Measurements from ENCODE around the gene PET100.

PET100 gene

GRCh38 chr19:7629347-7630054 is at the start of gene PET100, which contains the start of gene XAB2:
Gene PET100 (plus strand): TSS chr19:7629793. CDS start chr19:7629834, 41 bp downstream.
Gene XAB2 (minus strand): TSS chr19:7629545. CDS start chr19:7629527, 18 bp downstream.
- DNase-seq, result peak; percentile 98

GRCh38 chr19:7582446-7582845 is 47.1 kb upstream of the PET100 start:
- DNase-seq, result no peak

- DNase-seq, result no peak
Observed at GRCh38 chr19:7589822-7590221, 39.8 kb upstream of the PET100 start.

GRCh38 chr19:7590256-7590655 is 39.3 kb upstream of the PET100 start:
- no peak for DNase-seq

GRCh38 chr19:7595466-7596133 is 34.0 kb upstream of the PET100 start, which contains the start of gene CAMSAP3:
Gene CAMSAP3 (plus strand): TSS chr19:7595863. CDS start chr19:7596003, 140 bp downstream.
- peak; percentile 7 to 48 for DNase-seq

GRCh38 chr19:7596211-7596937 is 33.2 kb upstream of the PET100 start:
- DNase-seq, result no peak

- no peak for DNase-seq
Observed at GRCh38 chr19:7597689-7598088, 31.9 kb upstream of the PET100 start.

GRCh38 chr19:7598180-7598579 is 31.4 kb upstream of the PET100 start:
- DNase-seq, result no peak

GRCh38 chr19:7600721-7601120 is 28.9 kb upstream of the PET100 start:
- DNase-seq, result no peak

- DNase-seq, result no peak
Observed at GRCh38 chr19:7602240-7602934, 27.2 kb upstream of the PET100 start.

GRCh38 chr19:7602935-7603497 is 26.6 kb upstream of the PET100 start:
- DNase-seq, result no peak

- no peak for DNase-seq
Observed at GRCh38 chr19:7603919-7604318, 25.7 kb upstream of the PET100 start.

GRCh38 chr19:7605490-7606222 is 23.9 kb upstream of the PET100 start:
- DNase-seq, result peak; percentile 17 to 38

- no peak for DNase-seq
Observed at GRCh38 chr19:7606289-7606688, 23.3 kb upstream of the PET100 start.

GRCh38 chr19:7607212-7607873 is 22.2 kb upstream of the PET100 start:
- DNase-seq, result no peak

GRCh38 chr19:7607874-7608560 is 21.6 kb upstream of the PET100 start:
- DNase-seq, result no peak

- no peak for DNase-seq
Observed at GRCh38 chr19:7610491-7611240, 18.9 kb upstream of the PET100 start.

GRCh38 chr19:7611541-7612279 is 17.9 kb upstream of the PET100 start:
- no peak for DNase-seq

Measured in CD4-positive, alpha-beta T cell treated with Interferon alpha-2 for 1 hour (primary cell).